ENCODE measurements around the gene CCDC51. TPM values are rescaled to one million over a fixed set of nuclear protein-coding genes. Genes with fewer than 3 reads are reported as not detected.

Gene CCDC51
- total RNA-seq, 1 experiment from 2014 or later, result 11.0 TPM

DNA sequence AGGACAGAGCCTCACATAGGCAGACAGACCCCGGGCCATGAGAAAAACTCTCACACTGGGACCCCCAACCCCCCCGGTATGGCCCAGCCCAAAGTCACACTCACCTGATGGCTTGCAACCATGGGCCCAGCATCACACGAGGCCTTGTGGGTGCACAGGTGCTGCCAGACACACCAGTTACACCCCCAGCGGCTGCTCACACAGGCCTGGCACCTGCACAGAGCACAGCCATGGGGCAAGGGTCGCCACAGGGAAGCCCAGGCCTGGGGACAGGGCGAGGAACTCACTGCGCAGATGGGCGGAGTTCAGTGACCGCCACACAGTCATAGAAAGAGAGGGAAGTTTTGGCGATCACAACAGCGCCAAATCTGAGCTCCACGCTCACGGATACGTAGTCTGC, 19.4 kb downstream of the CCDC51 start:
- DNase-seq (ENCODE audit: low read depth), result no peak

DNA sequence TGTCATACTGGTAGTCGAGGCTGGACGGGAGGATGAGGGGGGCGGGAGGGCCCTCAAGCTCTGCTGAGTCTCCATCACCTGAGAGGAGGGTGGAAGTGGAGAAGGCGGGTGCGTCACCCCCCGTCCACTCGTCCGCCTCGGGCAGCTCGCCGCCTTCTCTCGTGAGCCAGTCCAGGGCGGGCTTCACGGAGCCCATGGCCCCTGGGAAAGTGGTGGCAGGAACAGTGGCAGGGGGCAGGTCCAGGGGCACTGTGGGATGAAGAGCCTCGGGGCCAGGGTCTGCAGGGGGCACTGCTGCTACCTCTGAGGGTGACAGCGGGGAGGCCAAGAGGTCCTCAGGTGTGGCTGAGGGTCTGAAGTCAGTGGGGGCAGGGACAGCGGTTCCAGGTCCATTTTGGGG, 20.3 kb downstream of the CCDC51 start:
- no peak for DNase-seq (ENCODE audit: low read depth)

DNA sequence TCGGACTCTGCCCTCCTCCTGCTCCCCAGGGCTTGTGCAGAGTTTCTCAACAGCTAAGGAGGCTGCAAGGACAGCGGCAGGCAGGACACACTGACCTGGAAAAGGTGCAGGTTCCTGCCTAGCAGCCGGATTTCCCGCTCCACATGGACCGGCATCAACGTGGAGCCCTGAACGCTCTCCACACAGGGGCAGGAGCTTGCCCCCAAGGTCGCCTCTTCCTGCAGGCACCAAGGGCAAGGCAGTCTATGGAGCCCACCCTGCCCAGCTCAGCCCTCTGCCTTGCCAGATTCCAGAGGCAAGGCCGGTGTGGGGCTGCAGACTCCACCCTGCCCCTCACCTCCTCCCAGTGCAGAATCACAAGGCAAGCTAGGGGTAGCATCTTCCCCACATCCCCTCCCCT, 20.8 kb downstream of the CCDC51 start:
- DNase-seq (ENCODE audit: low read depth), result no peak

DNA sequence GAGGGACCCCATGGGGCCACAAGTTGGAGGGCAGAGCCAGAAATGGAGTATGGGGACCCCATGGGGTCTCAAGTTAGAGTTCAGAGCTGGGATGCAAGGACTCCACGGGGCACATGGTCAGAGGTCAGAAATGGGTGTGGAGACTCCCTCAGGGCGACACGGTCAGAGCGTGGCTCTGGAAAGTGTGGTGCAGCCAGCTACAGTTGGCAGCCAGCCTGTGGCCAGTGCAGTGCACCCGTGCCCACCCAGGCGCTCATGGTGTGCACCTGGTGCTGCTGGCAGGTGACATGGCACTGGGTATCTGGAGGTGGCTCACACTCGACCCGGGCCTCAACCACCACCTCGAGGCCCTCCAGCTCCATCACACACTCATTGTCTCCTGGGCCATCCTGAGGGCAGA, 21.3 kb downstream of the CCDC51 start:
- DNase-seq (ENCODE audit: low read depth), result no peak

DNA sequence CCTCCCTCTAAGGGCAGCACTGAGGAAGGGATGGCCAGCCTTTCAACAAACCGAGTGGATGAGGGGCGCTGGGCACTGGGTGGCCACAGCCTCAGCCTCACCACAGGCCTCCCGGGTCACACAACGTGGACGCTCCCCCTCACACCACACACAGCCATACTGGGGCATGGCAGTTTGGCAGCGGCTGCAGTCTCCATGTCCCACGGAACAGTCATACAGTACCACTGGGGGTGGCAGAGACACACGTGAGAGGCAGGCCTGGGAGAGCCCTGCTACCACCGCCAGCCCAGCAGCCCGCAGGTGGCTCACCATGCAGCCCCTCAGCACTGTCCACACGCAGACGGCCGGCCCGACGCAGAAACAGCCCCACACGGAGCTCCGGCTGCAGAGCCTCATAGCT, 21.8 kb downstream of the CCDC51 start:
- DNase-seq (ENCODE audit: low read depth), result no peak

DNA sequence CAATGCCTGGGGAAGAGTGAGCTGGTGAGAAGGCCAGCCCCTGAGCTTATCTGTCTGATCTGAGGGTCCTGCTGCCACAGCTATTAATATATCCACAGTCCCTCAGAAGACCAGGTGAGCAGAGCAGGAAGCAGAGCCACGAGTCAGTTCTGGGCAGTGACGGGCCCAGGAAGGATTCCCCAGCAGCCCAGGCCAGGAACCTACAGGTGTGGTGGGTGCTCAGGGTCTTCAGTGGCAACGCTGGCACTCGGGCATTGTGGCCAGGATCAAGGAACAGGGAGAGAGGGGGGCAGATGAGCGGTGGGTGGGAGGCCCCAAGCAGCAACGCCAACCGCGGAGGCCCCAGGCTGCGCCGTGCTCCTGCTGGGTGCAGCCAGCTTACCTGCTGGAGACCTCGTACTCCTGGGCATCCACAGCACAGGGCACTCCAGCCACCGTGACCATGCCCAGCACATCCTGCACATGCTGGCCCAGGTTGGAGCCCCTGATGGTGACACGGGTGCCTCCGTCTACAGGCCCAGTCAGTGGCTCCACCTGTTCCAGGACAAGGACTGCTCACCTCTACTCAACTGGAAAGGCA, 22.3 kb downstream of the CCDC51 start:
- DNase-seq (ENCODE audit: low read depth), result no peak

DNA sequence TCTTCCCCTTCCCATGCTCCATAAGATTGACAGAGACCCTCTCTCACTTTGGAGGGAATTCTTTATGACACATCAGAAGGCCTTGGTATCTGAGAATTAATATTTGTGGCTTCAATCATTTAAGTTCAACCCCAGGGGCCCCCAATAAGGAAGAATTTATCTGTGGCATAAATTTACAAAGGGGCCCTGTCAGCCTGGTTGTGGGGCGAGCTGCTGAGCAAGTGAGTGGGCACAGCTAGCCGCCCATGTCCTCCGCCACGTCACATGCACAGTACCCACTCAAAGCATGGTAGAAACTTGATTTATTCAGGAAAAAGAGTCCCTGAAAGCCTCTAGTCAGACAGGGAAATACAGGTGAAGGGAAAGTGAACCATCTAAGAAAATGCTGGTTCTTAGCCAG, 23.4 kb downstream of the CCDC51 start:
- no peak for DNase-seq (ENCODE audit: low read depth)

DNA sequence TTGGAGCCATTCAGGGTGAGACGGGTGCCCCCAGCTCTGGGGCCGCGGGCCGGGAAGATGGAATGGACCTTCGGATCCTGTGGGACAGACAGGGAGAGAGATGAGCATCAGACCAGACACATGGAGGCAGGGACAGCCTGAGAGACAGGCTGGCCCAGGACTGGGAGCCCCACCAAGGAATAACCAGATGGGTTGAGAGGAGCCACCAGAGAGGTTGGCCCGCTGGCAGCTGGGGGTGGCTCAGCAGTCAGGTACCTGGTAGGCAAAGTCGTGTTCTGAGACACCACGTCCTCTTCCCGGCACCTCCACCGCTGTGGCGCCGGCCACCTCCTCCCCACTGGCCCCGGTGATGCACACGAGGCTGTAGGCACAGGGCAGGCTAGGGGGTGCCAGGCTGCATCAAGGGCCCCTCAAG, 23.8 kb downstream of the CCDC51 start:
- DNase-seq (ENCODE audit: low read depth), result no peak

DNA sequence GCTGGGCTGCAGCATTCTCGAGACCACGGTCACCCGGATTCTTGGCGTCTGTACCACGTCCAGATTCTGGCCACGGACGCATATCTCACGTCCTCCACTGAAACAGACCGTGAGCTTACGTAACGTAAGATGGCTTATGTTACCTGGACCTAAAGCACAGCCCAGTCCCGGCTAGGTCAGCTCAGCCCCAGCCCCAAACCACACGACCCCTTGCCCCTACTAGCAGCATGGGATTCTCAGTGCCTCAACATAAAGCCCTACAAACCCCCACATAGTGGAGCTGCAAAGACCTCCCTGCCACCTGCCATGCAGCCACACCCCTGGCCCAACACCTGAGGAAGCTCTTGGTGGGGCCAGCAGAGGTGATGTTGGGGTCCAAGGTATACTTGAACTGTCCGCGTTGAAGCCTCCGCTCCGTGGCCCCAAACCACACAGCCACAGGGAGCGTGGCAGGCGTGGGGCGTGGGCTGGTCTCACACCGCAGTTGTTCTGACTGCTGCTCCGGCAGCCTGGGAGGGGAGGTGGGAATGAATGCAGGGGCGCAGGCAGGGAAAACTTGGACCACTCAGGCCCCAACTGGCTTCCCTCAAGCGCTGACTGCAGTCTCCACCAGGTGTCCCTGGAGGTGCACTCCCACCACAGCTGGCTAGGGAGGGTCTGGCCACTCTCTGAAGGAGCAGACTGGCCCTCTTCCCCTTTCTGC, 24.5 kb downstream of the CCDC51 start:
- DNase-seq (ENCODE audit: low read depth), result no peak

DNA sequence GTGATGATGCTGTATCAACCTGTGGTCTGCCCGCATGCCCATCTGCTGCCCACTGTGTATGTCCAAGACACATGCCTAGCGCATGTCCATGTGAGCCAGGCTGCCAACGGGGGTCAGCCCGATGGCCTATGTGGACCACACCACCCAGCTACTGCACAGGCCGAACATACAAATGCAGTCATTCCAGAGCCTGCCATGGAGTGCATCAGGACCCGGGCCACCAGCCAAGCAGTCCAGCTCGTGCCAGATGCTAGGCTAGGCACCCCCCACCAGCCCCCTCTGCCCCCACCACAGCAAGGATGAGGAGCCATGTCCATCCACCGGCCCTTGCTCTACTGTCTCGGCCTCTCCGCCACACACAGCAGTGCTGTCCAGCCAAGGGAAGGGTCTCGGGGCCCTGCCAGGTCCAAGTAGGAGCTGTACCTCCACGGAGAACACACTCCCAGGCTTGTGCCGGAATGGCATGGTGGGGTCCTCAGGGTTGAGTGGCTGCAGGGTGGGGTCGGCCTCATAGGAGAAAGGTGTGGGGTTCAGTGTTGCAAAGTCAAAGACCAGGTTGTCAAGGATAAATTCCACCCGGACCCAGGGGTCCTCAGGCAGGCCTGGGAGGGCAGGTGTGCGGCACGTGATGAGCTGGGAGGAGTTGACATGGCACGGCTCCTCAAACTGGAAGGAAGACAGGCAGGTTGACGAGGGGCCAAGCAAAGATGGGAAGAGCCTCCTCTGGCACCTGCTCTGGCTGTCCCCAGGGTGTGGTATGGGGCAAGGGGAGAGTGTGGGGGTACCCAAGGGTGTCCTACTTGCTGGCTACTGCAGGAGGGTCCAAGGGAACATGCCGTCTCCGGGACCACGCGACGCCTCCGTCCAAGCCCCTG, 25.3 kb downstream of the CCDC51 start:
- DNase-seq (ENCODE audit: low read depth), result no peak

DNA sequence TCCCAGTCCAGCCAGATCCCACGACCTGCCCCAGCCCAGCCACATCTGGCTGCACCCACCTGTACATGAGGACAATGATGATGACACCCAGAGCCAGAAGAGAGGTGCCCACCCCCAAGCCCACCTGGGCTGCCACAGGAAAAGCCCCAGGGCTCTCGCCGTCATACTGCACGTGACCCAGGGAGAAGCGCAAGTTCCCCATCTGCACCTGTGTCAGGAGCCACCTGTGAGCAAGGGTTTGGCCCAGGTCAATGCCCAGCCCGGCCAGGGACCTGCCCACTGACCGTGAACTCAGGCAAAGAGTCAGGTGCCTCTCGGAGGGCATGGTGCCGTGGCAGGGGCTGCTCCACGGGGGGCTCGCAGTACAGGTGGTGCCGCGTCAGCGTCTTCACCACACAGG, 26.3 kb downstream of the CCDC51 start:
- DNase-seq (ENCODE audit: low read depth), result no peak

DNA sequence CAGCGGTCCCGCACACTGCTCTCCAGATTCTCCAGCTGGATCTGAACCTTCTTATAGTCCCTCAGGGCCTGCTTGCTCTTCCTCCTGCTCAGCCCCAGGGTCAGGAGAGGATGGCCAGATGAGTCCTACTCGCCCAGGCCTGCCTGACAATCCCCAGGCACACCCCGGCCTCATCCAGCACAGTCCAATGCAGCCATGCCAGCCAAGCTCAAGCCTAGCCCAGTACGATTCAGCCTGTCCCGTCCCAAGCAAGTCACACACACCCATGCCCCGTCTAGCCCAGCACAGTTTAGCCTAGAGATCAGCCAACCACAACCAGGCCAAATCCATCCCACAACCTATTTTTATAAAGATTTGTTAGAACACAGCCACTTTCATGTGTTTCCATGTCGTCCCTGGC, 26.8 kb downstream of the CCDC51 start:
- no peak for DNase-seq (ENCODE audit: low read depth)

DNA sequence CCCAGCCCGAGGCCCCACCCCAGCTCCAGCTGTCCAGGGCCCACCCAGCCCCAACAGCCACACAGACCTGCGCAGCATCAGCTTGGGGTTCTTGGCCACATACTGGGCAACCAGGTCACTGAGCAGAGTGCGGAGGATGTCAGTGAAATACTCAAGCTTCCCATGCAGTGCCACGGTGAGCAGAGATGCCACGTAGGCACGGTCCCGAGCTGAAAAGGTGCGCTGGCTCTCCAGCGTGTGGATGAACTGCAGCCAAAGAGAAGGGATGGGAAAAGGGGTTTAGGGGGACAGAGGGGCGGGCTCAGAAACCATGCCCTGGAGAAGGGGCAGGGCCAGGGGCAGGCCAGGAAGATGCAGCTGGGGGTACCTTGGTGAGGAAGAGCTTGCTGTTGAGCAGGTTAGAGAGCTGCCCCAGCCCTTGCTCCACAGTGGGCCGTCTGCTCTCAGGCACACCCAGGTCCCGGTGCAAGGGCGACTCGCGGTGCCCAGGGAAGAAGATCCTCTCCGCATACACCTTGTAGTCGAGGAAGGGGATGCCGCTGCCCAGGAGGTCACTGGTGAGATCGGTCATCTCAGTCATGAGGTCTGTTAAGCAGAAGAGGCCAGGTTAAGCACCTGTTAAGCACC, 27.4 kb downstream of the CCDC51 start:
- DNase-seq (ENCODE audit: low read depth), result no peak

DNA sequence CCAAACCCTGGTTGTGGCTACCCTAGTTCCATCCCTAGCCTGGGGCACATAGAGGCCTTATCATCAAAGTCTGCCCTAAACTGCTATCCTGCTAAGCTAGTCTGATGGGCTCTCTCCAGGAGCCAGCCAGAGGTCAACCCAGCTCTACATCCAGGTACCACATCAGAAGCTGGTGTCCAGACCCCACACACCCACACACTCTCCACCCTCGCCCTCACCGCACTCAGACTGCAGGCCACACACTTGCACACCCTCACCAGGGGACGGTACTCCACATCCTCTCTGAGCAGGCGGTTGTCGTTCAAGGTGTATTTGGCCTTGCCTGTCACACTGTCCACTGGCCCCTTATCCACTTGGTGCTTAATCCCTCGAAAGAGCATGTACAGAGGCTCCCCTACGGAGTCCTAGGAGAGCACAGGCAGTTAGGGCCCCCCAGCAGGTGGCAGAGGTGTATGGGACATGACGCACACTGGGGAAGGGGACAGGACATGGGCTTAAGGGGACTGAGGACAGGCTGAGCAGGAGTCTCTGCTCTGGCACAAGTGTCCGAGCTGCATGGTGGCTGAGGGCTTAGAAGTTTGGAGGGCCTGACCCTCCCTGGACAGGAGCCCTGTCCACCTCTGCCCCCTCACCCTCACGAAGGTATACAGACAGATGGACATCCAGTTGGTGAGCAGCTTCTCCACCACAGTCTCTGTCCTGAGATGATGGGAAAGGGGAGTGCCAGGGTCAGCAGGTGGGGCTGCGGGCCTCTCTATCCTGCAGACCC, 28.1 kb downstream of the CCDC51 start:
- DNase-seq (ENCODE audit: low read depth), result no peak

DNA sequence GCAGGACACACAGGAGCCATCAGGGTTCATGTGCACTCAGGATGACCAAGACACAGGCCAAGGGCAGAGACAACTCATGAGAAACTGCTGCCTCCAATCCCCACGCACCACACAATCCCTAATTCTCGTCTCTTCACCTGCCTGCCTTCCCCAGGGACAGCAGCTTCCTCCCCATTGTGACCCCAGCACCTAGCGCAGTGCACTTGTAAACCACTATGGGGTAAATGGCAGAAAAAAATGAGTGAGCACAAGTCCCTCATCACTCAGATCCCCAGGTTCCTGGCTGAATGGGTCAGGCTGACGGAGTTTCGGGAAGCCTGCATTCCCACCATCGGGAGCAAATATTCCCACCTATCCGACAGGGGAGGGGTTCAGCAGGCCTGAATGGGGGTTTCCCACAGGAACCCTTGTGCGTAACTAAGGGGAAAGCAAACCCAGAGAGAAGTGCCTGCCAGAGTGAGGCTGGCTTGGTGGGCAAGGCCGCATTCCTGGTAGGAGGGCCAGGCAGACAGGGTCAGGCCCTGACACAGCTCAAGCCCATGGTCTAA, 28.8 kb downstream of the CCDC51 start:
- DNase-seq (ENCODE audit: low read depth), result no peak

DNA sequence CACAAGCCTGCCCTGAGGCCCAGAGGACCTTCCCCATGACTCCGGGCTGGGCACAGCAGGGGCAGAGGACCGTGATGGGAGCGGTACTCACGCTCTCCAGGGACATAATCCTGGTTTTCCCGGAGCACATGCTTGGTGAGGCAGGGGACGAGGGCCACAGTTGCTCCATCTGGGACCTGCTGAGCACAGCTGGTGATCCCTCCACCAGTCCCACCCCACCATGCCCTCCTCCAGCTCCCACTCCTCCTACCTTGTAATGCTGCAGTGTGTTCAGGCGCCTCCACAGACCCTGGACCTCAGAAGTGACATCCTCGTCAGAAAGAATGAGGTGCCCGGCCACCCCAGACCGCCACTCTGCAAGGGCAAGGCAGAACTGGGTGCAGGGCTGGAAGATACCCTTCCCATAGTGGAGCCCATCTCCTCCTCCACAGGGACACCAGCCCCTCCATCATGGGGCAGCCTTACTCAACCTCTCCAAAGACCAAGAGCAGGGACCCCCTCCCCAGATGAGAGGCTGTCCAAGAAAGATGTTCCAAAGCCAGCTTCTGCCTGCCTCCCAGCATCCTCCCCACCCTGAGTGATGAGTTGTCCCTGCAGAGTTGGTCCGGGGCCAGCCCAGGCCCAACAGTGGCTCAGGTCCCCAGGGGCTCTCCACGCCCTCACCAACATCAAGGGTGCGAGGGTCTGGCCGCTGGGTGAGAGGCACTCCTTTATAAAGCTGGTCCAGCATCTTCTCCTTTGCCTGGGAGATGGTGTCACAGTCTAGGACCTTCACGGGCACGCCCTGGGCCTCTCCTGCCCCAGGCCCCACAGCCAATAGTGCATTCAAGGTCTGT, 29.5 kb downstream of the CCDC51 start:
- DNase-seq (ENCODE audit: low read depth), result no peak

DNA sequence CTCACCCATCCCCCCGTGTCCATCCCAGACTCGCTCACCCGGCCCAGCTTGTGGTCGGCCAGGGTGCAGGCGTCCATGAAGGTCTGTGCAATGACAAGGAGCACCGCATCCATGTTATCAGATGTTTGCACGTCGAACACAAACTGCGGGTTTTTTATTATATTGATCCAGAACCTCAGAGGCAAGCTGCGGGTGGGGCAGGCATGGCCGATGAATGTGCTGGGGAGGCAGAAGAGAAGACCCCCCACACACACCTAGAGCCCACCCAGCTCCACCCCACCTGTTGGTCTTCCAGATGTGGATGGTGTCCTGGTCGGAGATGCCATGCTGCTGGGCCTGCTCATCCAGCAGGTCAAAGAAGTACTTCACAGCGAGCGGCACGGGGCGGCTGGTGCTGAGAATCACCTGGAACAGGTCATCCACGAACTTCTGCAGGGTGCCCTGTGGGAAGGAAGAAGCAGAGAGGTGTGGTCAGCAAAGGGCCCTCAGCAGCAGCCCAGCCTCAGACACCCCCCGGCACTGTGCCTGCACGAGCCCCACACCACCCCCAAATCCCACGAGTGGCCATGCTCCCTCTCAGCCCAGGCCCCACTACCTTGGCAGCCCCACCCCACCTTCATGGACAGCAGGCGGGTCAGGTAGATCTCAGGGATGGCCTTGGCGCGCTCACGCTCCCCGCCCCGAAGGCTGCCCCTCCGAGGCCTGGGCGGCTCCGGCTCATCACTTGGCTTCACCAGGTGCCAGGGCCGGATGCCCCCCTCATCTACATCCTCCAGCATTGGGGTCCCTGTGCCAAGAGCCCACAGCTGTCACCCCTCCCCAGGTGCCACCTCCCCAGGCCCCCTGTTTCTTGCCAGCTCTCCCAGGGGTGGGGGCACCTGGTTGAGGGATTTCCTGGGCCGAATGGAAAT, 30.4 kb downstream of the CCDC51 start:
- DNase-seq (ENCODE audit: low read depth), result no peak

DNA sequence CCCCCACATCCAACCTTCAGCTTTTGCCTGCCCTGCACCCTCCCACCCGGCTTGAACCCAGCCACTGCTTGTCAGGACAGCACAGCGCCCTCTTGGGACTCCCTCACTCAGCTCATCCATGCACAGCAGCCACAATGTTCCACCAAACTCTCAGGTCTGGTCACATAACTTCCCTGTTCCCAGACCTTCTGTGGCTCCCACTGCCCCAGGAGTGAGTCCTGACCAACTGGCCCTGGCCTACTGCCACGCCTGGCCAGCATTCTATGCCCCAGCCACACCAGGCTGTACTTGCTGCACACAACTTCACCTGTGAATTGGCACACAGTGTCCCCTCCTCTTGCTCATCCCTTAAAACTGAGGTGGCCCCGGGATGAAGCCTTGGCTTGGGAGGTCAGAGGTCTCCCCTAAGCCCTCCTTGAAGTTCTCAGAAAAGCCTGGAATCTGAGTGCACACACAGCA, 31.1 kb downstream of the CCDC51 start:
- DNase-seq (ENCODE audit: low read depth), result no peak

DNA sequence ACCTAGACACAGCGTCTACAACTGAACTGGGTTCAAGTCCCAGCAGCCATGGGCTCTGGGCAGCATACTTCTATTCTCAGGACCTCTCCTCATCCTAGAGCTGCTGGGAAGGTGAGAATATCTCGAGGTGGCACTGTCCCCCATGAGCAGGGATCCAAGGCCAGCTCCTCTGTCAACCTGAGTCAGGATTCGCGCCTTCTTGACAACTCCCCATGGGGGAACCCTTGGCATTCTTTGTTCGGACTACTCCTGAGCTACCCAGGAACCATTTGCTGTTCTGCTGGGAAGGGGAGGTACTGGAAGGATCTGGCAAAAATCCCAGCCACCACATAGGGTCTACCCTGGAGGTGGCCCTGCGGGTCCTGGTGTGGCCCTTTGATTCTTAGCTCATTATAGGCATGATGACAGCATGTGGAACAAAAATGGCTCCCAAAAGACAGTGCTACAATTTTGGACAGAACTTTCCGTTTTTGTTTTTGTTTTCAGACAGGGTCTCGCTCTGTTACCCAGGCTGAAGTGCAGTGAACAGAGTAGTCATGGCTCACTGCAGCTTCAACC, 32.3 kb downstream of the CCDC51 start:
- DNase-seq (ENCODE audit: low read depth), result no peak

Measured in M059J (cell line).